Adipocyte (in vitro differentiated cells): Measurements from ENCODE around the gene MEF2B.
"Not testable (repeated sequence)": the region's sequence is repeated elsewhere in the genome, so short reads cannot be mapped to it uniquely, and the experiment has no call there.

ENCODE experiments used
- DNase-seq: peaks from one replicate; pipeline ENCODE4 v3.0.0-alpha.2; 2015; ENCODE audit warnings: low read depth
- H3K27me3 ChIP-seq: replicated peaks from 2 replicates; pipeline ENCODE4 v1.7.0; 2013; ENCODE audit warnings: mild to moderate bottlenecking, low read length, moderate library complexity; ENCODE audit not compliant: control insufficient read depth, insufficient read depth
- H3K36me3 ChIP-seq: 2 replicates; pipeline ENCODE4 v1.7.0; 2013; ENCODE audit warnings: low read length, mild to moderate bottlenecking, moderate library complexity; ENCODE audit not compliant: control insufficient read depth, insufficient read depth, severe bottlenecking
- H3K4me1 ChIP-seq: 2 replicates; pipeline ENCODE4 v1.7.0; 2013; ENCODE audit warnings: mild to moderate bottlenecking, low read length, moderate library complexity; ENCODE audit not compliant: control insufficient read depth, insufficient read depth
- H3K4me3 ChIP-seq: 2 replicates; pipeline ENCODE4 v1.7.0; 2013; ENCODE audit warnings: mild to moderate bottlenecking, low read length, moderate library complexity
- H3K9ac ChIP-seq: 2 replicates; pipeline ENCODE4 v1.7.0; 2013; ENCODE audit warnings: mild to moderate bottlenecking, low read length, moderate library complexity
- H3K9me3 ChIP-seq: 2 replicates; pipeline ENCODE4 v1.7.0; 2013; ENCODE audit warnings: mild to moderate bottlenecking, low read length, moderate library complexity; ENCODE audit not compliant: control insufficient read depth

MEF2B gene

GRCh38 chr19:19151418-19151817, 18.6 kb downstream of the MEF2B start:
- Histone ChIP-seq H3K27me3 (no peaks in the 10 kb centered on the region), H3K9me3 (no peaks in the 10 kb centered on the region), H3K9ac (no peak overlapping the region), H3K4me1 (no peaks in the 10 kb centered on the region), H3K36me3 (peaks cover 4% of the 10 kb centered on the region), H3K4me3 (no peak overlapping the region)
- no peak for DNase-seq

GRCh38 chr19:19149435-19149834, 20.6 kb downstream of the MEF2B start:
- H3K36me3 ChIP-seq, result peaks cover 4% of the 10 kb centered on the region
- no peak overlapping the region for H3K4me3 ChIP-seq
- no peaks in the 10 kb centered on the region for H3K4me1 ChIP-seq
- peak; percentile 14 for DNase-seq
- no peak overlapping the region for H3K9ac ChIP-seq
- no peaks in the 10 kb centered on the region for H3K27me3 ChIP-seq
- no peaks in the 10 kb centered on the region for H3K9me3 ChIP-seq

- H3K9me3 ChIP-seq, H3K36me3 ChIP-seq, H3K27me3 ChIP-seq, DNase-seq, H3K9ac ChIP-seq, H3K4me1 ChIP-seq, H3K4me3 ChIP-seq: not testable (repeated sequence)
Measured at GRCh38 chr19:19148504-19148903, 21.6 kb downstream of the MEF2B start.

DNA sequence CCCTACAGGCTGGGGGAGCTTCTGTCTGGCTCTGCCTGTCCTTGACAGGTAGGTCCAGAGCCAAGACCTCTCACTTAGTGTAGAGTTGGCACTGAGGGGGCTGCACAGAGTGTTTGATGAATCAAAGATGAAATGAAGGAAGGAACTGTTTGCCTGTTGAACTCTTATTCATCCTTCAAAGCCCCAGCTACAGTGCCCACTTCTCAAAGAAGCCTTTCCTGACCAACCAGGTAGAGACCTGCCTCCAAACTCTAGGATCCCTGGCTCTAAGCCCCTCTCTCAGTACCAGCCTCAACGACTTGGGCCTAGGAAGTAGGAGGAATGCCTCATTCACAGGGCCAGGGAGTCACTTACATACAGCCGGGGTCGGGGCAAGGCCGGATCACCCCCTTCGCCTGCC, 22.7 kb downstream of the MEF2B start:
- no peak for DNase-seq
- H3K9me3 ChIP-seq, result no peaks in the 10 kb centered on the region

GRCh38 chr19:19146865-19147264, 23.2 kb downstream of the MEF2B start:
- Histone ChIP-seq H3K9ac (no peak overlapping the region), H3K9me3 (no peaks in the 10 kb centered on the region), H3K4me3 (no peak overlapping the region), H3K4me1 (no peaks in the 10 kb centered on the region), H3K27me3 (no peaks in the 10 kb centered on the region), H3K36me3 (peaks cover 4% of the 10 kb centered on the region)
- no peak for DNase-seq

More for the DNA sequence above, 22.7 kb downstream of the MEF2B start:
- Histone ChIP-seq H3K4me1 (no peaks in the 10 kb centered on the region), H3K9ac (no peak overlapping the region), H3K27me3 (no peaks in the 10 kb centered on the region), H3K4me3 (no peak overlapping the region), H3K36me3 (peaks cover 4% of the 10 kb centered on the region)

- Histone ChIP-seq H3K4me1 (no peaks in the 10 kb centered on the region), H3K9me3 (no peaks in the 10 kb centered on the region), H3K9ac (no peak overlapping the region), H3K36me3 (peaks cover 4% of the 10 kb centered on the region), H3K27me3 (no peaks in the 10 kb centered on the region), H3K4me3 (no peak overlapping the region)
- peak; percentile 84 for DNase-seq
Measured at GRCh38 chr19:19145684-19146608, 24.1 kb downstream of the MEF2B start.

DNA sequence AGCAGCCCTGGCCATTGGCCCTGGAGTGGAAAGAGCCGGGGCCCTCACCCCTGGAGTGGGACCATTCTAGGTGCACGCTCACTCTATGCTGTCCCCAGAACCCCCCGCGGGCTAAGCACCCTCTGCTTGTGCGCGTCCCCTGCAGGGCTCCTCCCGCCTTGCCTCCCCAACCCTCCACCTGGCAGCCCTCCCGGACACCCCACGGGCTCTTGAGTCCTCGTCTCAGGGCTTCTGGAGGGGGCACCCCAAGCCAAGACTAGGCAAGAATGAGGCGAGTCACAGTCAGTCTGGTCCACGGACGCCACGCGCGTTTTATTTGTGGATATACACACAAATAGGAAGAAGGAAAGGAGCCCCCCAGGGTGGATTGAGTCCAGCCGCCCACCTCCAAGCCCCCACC, 24.8 kb downstream of the MEF2B start:
- Histone ChIP-seq H3K9ac (no peak overlapping the region), H3K4me1 (no peaks in the 10 kb centered on the region), H3K36me3 (peaks cover 4% of the 10 kb centered on the region), H3K27me3 (no peaks in the 10 kb centered on the region), H3K9me3 (no peaks in the 10 kb centered on the region), H3K4me3 (no peak overlapping the region)
- no peak for DNase-seq

- DNase-seq, result no peak
- Histone ChIP-seq H3K4me3 (no peak overlapping the region), H3K9me3 (no peaks in the 10 kb centered on the region), H3K9ac (no peak overlapping the region), H3K4me1 (peaks cover 4% of the 10 kb centered on the region), H3K27me3 (no peaks in the 10 kb centered on the region), H3K36me3 (peaks cover 4% of the 10 kb centered on the region)
Measured at GRCh38 chr19:19142347-19142746, 27.7 kb downstream of the MEF2B start.

DNA sequence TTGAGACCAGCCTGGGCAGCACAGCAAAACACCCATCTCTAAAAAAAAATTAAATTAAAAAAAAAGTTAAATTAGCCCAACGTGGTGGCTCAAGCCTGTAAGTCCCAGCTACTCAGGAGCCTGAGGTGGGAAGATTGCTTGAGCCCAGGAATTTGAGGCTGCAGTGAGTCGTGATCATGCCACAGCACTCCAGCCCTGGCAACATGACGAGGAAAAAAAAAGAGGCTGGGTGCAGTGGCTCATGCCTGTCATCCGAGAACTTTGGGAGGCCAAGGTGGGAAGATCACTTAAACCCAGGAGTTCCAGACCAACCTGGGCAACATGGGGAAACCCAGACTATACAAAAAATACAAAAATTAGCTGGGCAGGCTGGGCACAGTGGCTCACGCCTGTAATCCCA, 29.6 kb downstream of the MEF2B start:
- Histone ChIP-seq H3K4me3 (no peak overlapping the region), H3K9me3 (no peaks in the 10 kb centered on the region), H3K27me3 (no peaks in the 10 kb centered on the region), H3K9ac (no peak overlapping the region), H3K36me3 (no peaks in the 10 kb centered on the region), H3K4me1 (peaks cover 6% of the 10 kb centered on the region)
- no peak for DNase-seq

GRCh38 chr19:19139876-19140229, 30.2 kb downstream of the MEF2B start:
- no peak overlapping the region for H3K4me3 ChIP-seq
- no peak for DNase-seq
- H3K27me3 ChIP-seq, result no peaks in the 10 kb centered on the region
- peaks cover 6% of the 10 kb centered on the region for H3K4me1 ChIP-seq
- H3K36me3 ChIP-seq, result no peaks in the 10 kb centered on the region
- H3K9me3 ChIP-seq, result no peaks in the 10 kb centered on the region
- no peak overlapping the region for H3K9ac ChIP-seq

DNA sequence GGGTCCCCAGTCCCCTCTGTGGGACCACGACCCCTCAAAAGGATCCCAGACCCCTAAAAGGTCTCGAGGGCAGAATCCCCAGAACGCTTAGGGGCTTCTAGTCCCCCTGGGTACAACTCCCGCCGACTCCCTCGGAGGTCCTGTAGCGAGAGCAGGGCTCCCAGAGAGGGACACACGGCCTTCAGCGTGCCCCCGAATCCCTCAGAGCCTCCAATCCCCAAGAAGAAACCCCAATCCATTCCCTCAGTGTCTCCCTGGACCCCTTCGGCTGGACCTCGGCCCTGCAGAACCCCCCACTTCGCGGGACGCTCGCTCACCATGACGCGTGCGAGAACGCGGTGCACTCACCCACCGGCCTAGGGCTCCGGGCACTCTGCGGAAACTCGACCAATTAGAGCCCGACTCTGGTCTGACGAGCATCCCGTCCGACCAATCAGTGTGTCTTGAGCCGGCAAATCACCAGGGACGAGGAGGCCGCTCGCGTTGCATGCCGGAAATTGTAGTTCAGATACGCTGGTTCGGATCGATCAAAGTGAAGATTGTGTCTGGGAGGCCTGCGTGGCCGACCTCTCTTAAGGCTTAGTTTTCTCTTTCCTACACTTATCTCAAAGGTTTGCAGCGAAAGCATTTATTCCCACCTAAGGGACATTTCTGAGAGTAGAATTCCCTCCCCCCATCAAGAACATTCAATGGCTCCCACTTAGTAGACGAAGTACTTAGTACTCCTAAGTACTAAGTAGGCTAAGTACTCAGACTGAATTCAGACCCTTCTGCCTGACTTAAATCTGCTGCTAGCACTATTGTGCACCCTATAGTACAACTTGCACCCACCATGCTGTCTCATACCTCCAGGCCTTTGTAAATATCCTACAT, 31.7 kb downstream of the MEF2B start, which contains the start of gene TMEM161A:
Gene TMEM161A (minus strand): TSS at position 370 of the 873 bp plus-strand sequence. CDS start 50 bp downstream, at position 320.
- H3K4me3 ChIP-seq, result peak within 1 kb of the TSS; percentile 87
- peak within 1 kb of the TSS; percentile 92 for H3K9ac ChIP-seq
- H3K36me3 ChIP-seq, result no peaks in the 10 kb centered on the region
- peak; percentile 99 for DNase-seq
- H3K9me3 ChIP-seq, result no peaks in the 10 kb centered on the region
- H3K27me3 ChIP-seq, result no peaks in the 10 kb centered on the region
- H3K4me1 ChIP-seq, result peaks cover 6% of the 10 kb centered on the region
